ENCODE measurements around the gene IGFL2.
"Not testable (repeated sequence)": the region's sequence is repeated elsewhere in the genome, so short reads cannot be mapped to it uniquely, and the experiment has no call there.

The IGFL2 gene

GRCh38 chr19:46147791-46148288, at the start of gene IGFL2:
Gene IGFL2, plus strand, starts transcription at chr19:46148238. Its CDS starts 41 bp downstream, at chr19:46148279.
- TF ChIP-seq ZFX (IDR thresholded peaks at IDR 0.05; ENCODE audit: borderline replicate concordance) (no peak), CTCF (IDR thresholded peaks at IDR 0.05) (no peak)
- no peak within 1 kb of the TSS for H3K27ac ChIP-seq

GRCh38 chr19:46100344-46100743, 47.7 kb upstream of the IGFL2 start:
- no peak overlapping the region for H3K27ac ChIP-seq
- TF ChIP-seq ZFX (IDR thresholded peaks at IDR 0.05; ENCODE audit: borderline replicate concordance), result no peak
- no peak for TF ChIP-seq CTCF (IDR thresholded peaks at IDR 0.05)

GRCh38 chr19:46101293-46101692, 46.7 kb upstream of the IGFL2 start:
- no peak overlapping the region for H3K27ac ChIP-seq
- TF ChIP-seq CTCF (IDR thresholded peaks at IDR 0.05) (no peak), ZFX (IDR thresholded peaks at IDR 0.05; ENCODE audit: borderline replicate concordance) (no peak)

GRCh38 chr19:46102333-46102732, 45.7 kb upstream of the IGFL2 start:
- H3K27ac ChIP-seq, result not testable (repeated sequence)

- TF ChIP-seq CTCF (IDR thresholded peaks at IDR 0.05) (no peak), ZFX (IDR thresholded peaks at IDR 0.05; ENCODE audit: borderline replicate concordance) (no peak)
- no peak overlapping the region for H3K27ac ChIP-seq
These were observed 40.7 kb upstream of the IGFL2 start for GRCh38 chr19:46107371-46107770.

GRCh38 chr19:46109876-46110275, 38.2 kb upstream of the IGFL2 start:
- H3K27ac ChIP-seq, result no peak overlapping the region
- TF ChIP-seq ZFX (IDR thresholded peaks at IDR 0.05; ENCODE audit: borderline replicate concordance) (no peak), CTCF (IDR thresholded peaks at IDR 0.05) (no peak)

GRCh38 chr19:46111376-46111775, 36.7 kb upstream of the IGFL2 start:
- TF ChIP-seq ZFX (IDR thresholded peaks at IDR 0.05; ENCODE audit: borderline replicate concordance) (no peak), CTCF (IDR thresholded peaks at IDR 0.05) (no peak)

GRCh38 chr19:46112527-46112926, 35.5 kb upstream of the IGFL2 start:
- no peak overlapping the region for H3K27ac ChIP-seq
- TF ChIP-seq ZFX (IDR thresholded peaks at IDR 0.05; ENCODE audit: borderline replicate concordance) (no peak), CTCF (IDR thresholded peaks at IDR 0.05) (no peak)

More at GRCh38 chr19:46111376-46111775, 36.7 kb upstream of the IGFL2 start:
- no peak overlapping the region for H3K27ac ChIP-seq

Data from 22Rv1 (cell line).